A549 (cell line): ENCODE data around the gene CHTOP. TPM values are rescaled to one million over a fixed set of nuclear protein-coding genes. Genes with fewer than 3 reads are reported as not detected.
"Not testable (repeated sequence)": the region's sequence is repeated elsewhere in the genome, so short reads cannot be mapped to it uniquely, and the experiment has no call there.

Experiments used
- ATAC-seq, 2 experiments: fragments of 200-7000 bp in 1 of 2; fragments of >200 bp in 1 of 2; cut with Nextera tagmentation in 1 of 2; cut with Tn5 transposase in 1 of 2; 3 replicates each; pipeline versions ENCODE4 v1.8.0 to v1.9.1; 2018 to 2020; ENCODE audit warnings: mild to moderate bottlenecking in 1 of 2, moderate library complexity in 1 of 2
- CTCF ChIA-PET: fragments of 300-600 bp; sonication (Branson Sonifier 250); formaldehyde crosslinking; extraction: SDS; loops from one replicate; lab custom pipeline; 2021; ENCODE audit warnings: antibody characterized with exemption, inconsistent platforms; lab: Yijun Ruan, JAX
- POLR2A ChIA-PET: fragments of 350-600 bp; formaldehyde crosslinking; extraction: SDS; loops from one replicate; lab custom pipeline; 2021; ENCODE audit warnings: antibody characterized with exemption, inconsistent platforms; lab: Yijun Ruan, JAX
- DNase-seq, 2 experiments: peaks; one replicate each; pipeline versions ENCODE4 v3.0.0 to v3.0.0-alpha.2; 2011 to 2016; ENCODE audit warnings: low read depth in 1 of 2, low spot score in 1 of 2
- FAIRE-seq: peaks from 2 replicates; lab custom pipeline; 2011; peaks lifted over from hg19 to GRCh38; lab: Jason Lieb, UNC
- H3K27ac ChIP-seq, 2 experiments: fragments of >200 bp; sonication (Bioruptor Twin); formaldehyde crosslinking; 3 replicates each; pipeline ENCODE4 v1.5.1; 2016 to 2017
- H3K4me1 ChIP-seq: fragments of >200 bp; sonication (Bioruptor Twin); formaldehyde crosslinking; 3 replicates; pipeline ENCODE4 v1.6.1; 2016
- H3K4me2 ChIP-seq: fragments of >200 bp; sonication (Bioruptor Twin); formaldehyde crosslinking; 3 replicates; pipeline ENCODE4 v1.6.1; 2016
- H3K4me3 ChIP-seq: fragments of >200 bp; sonication (Bioruptor Twin); formaldehyde crosslinking; 3 replicates; pipeline ENCODE4 v1.5.1; 2016
- H3K9me3 ChIP-seq: fragments of >200 bp; sonication (Bioruptor Twin); formaldehyde crosslinking; 3 replicates; pipeline ENCODE4 v1.6.1; 2016
- BCL3 ChIP-seq: fragments of >200 bp; sonication (Bioruptor Twin); formaldehyde crosslinking; IDR thresholded peaks from 3 replicates; pipeline ENCODE4 v1.6.1; 2016
- CBX2 ChIP-seq: fragments of 200-600 bp; sonication (generic); IDR thresholded peaks from 2 replicates; pipeline ENCODE4 v1.6.1; 2016; ENCODE audit warnings: low read depth, mild to moderate bottlenecking, borderline replicate concordance
- CBX8 ChIP-seq: fragments of 200-600 bp; sonication (generic); IDR thresholded peaks from 2 replicates; pipeline ENCODE4 v1.6.1; 2016
- CHD2 ChIP-seq: fragments of 150-350 bp; IDR thresholded peaks from 2 replicates; pipeline ENCODE4 v1.6.1; 2014; ENCODE audit warnings: low read length; ENCODE audit not compliant: partially characterized antibody
- EHF ChIP-seq: fragments of 250-450 bp; sonication (Bioruptor Pico); IDR thresholded peaks from 2 replicates; pipeline ENCODE4 v1.5.0; 2020; ENCODE audit warnings: mild to moderate bottlenecking
- FOSB ChIP-seq: fragments of 250-450 bp; sonication (Bioruptor Pico); IDR thresholded peaks from 2 replicates; pipeline ENCODE4 v1.5.0; 2020; ENCODE audit warnings: mild to moderate bottlenecking, moderate library complexity
- FOSL2 ChIP-seq, 2 experiments: fragments of 450-650 bp in 1 of 2; fragments of >200 bp in 1 of 2; sonication (Bioruptor Twin) in 1 of 2; formaldehyde crosslinking; IDR thresholded peaks; 2 replicates each; pipeline versions ENCODE4 v1.5.0 to v1.6.1; 2016 to 2020; ENCODE audit warnings: mild to moderate bottlenecking in 1 of 2, moderate library complexity in 1 of 2
- GATA3 ChIP-seq: IDR thresholded peaks from 2 replicates; pipeline ENCODE4 v1.6.1; 2012; ENCODE audit warnings: borderline replicate concordance
- HEYL ChIP-seq: fragments of 250-450 bp; sonication (Bioruptor Pico); IDR thresholded peaks from 2 replicates; pipeline ENCODE4 v1.8.0; 2021; ENCODE audit warnings: mild to moderate bottlenecking, moderate library complexity
- KDM5A ChIP-seq: fragments of 200-600 bp; sonication (generic); IDR thresholded peaks from 2 replicates; pipeline ENCODE4 v1.6.1; 2016; ENCODE audit warnings: antibody characterized with exemption, mild to moderate bottlenecking
- NFE2L2 ChIP-seq: fragments of 150-350 bp; conservative IDR thresholded peaks from 2 replicates; pipeline ENCODE4 v1.6.1; 2014; ENCODE audit warnings: low read length
- NPAS2 ChIP-seq: fragments of 250-450 bp; sonication (Bioruptor Pico); IDR thresholded peaks from 2 replicates; pipeline ENCODE4 v1.8.0; 2022; ENCODE audit warnings: mild to moderate bottlenecking, moderate library complexity, borderline replicate concordance
- POLR2A ChIP-seq: IDR thresholded peaks from 2 replicates; pipeline ENCODE4 v1.6.1; 2012; ENCODE audit warnings: mild to moderate bottlenecking, low read length
- RCOR1 ChIP-seq: fragments of 150-350 bp; IDR thresholded peaks from 2 replicates; pipeline ENCODE4 v1.6.1; 2014; ENCODE audit warnings: antibody characterized with exemption, low read length, low read depth
- RFX5 ChIP-seq: fragments of 450-650 bp; IDR thresholded peaks from 2 replicates; pipeline ENCODE4 v1.7.1; 2014; ENCODE audit warnings: antibody characterized with exemption, mild to moderate bottlenecking, moderate library complexity
- RNF2 ChIP-seq: fragments of 200-600 bp; sonication (generic); IDR thresholded peaks from 2 replicates; pipeline ENCODE4 v1.6.1; 2016; ENCODE audit warnings: low read depth, mild to moderate bottlenecking, antibody characterized with exemption, moderate library complexity, borderline replicate concordance
- SREBF2 ChIP-seq: fragments of 450-650 bp; IDR thresholded peaks from 2 replicates; pipeline ENCODE4 v1.6.1; 2014; ENCODE audit warnings: mild to moderate bottlenecking, moderate library complexity
- ZC3H11A ChIP-seq: fragments of 450-650 bp; IDR thresholded peaks from 2 replicates; pipeline ENCODE4 v1.6.1; 2014; ENCODE audit warnings: antibody characterized with exemption, mild to moderate bottlenecking
- ZFP36 ChIP-seq: fragments of 450-650 bp; IDR thresholded peaks from 2 replicates; pipeline ENCODE4 v1.6.1; 2014; ENCODE audit warnings: borderline replicate concordance; ENCODE audit not compliant: partially characterized antibody
- WGBS: methylation state at CpG from one replicate; pipeline ENCODE4 v1.1.6; 2017; ENCODE audit errors: missing lambda C conversion rate; 5-methylcytosine and 5-hydroxymethylcytosine counted together
- polyA plus RNA-seq, 4 experiments: library from polyadenylated mRNA; depleted of rRNA in 3 of 4; stranded (reverse); fragments of >200 nt; fragmentation: RNase III in 1 of 4; extraction: RNeasy Plus Mini Kit Qiagen cat#74134 plus additional on column Dnase treatment in 1 of 4; gene quantifications; 2 replicates in 3 of 4; 3 replicates in 1 of 4; pipeline ENCODE4 v1.2.3, GENCODE V29; 2011 to 2017
- TF ChIP-seq, protein P1 (sequence below): fragments of 450-650 bp; IDR thresholded peaks from 2 replicates; pipeline ENCODE4 v1.6.1; 2014; ENCODE audit warnings: antibody characterized with exemption
- TF ChIP-seq, protein P2 (sequence below): fragments of 200-600 bp; sonication (generic); IDR thresholded peaks from 2 replicates; pipeline ENCODE4 v1.6.1; 2016; ENCODE audit warnings: antibody characterized with exemption, mild to moderate bottlenecking, moderate library complexity

Gene CHTOP
- polyA plus RNA-seq, 2 of the 4 experiments (the other 2 are of a cell fraction) = 79.2 to 98.1 TPM

DNA sequence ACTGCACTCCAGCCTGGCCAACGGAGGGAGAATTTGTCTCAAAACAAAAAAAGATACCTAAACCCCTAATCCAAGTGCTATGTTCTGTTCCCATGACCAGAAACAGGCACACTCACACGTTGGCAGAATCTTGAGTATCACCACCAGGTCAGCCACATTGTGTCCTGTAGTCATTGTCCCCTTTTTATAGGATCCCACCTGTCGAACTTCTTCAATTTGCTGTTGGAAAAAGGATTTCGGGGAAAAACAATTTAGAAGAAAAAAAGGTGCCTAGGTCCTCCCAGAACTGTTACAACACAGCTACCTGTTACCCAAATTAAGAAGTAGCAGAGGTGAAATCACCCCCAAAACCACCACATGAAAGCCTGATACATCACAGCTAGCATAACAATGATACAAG lies 33.6 kb downstream of the CHTOP start:
- Histone ChIP-seq H3K4me3 (no peak overlapping the region), H3K9me3 (no peaks in the 10 kb centered on the region), H3K27ac (no peak overlapping the region), H3K4me1 (peaks cover 10% of the 10 kb centered on the region), H3K4me2 (no peak overlapping the region)
- CTCF ChIA-PET = interaction anchor here (1.4 to 4.1 kb wide), 3 partner anchors 10 to 95 kb away, joined by 5 to 13 read pairs (median 11); partner anchors contain the start of gene S100A13
- no peak for ATAC-seq
- POLR2A ChIA-PET = interaction anchor here (1.9 kb wide), 1 partner anchor 34 kb away, joined by 4 read pairs; the partner anchor contains the start of gene CHTOP
- whole genome bisulfite sequencing = 87% methylated on average over 4 of the region's 4 CpGs
- no peak for TF ChIP-seq RFX5
- no peak for TF ChIP-seq SREBF2
- TF ChIP-seq CBX8 = no peak
- TF ChIP-seq NPAS2 (CRISPR knock-in tag) = no peak
- no peak for TF ChIP-seq NFE2L2
- DNase-seq = no peak
- FAIRE-seq = no peak

- ATAC-seq = not testable (repeated sequence)
These were observed 34.8 kb downstream of the CHTOP start for GRCh38 chr1:153668672-153669071.

GRCh38 chr1:153669606-153670005 lies 35.7 kb downstream of the CHTOP start:
- ChIA-PET POLR2A (interaction anchor here (1.6 kb wide), 1 partner anchor 11 kb away, joined by 4 read pairs; no protein-coding TSS in a partner anchor), CTCF (interaction anchor here (1.4 to 4.1 kb wide), 4 partner anchors 8 to 97 kb away, joined by 4 to 13 read pairs (median 8); partner anchors contain the start of gene S100A13)
- H3K9me3 ChIP-seq = no peaks in the 10 kb centered on the region
- ATAC-seq (no peak), FAIRE-seq (no peak), DNase-seq (no peak)
- WGBS = 79% methylated on average over 6 of the region's 6 CpGs
- H3K4me2 ChIP-seq = peak overlapping the region; percentile 97
- H3K4me3 ChIP-seq = peak overlapping the region; percentile 78
- TF ChIP-seq ZC3H11A (no peak), RFX5 (no peak), ZFP36 (no peak), CBX8 (no peak), KDM5A (no peak), EHF (no peak), POLR2A (no peak), HEYL (no peak), NFE2L2 (no peak), BCL3 (no peak), CHD2 (no peak), RCOR1 (no peak), FOSL2 (IDR thresholded peaks at IDR 0.05) (no peak), FOSL2 (CRISPR knock-in tag; IDR thresholded peaks at IDR 0.05) (no peak), FOSB (CRISPR knock-in tag) (no peak), RNF2 (no peak), GATA3 (no peak), CBX2 (no peak)
- TF ChIP-seq, protein P1, sequence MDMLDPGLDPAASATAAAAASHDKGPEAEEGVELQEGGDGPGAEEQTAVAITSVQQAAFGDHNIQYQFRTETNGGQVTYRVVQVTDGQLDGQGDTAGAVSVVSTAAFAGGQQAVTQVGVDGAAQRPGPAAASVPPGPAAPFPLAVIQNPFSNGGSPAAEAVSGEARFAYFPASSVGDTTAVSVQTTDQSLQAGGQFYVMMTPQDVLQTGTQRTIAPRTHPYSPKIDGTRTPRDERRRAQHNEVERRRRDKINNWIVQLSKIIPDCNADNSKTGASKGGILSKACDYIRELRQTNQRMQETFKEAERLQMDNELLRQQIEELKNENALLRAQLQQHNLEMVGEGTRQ = no peak
- TF ChIP-seq, protein P2, sequence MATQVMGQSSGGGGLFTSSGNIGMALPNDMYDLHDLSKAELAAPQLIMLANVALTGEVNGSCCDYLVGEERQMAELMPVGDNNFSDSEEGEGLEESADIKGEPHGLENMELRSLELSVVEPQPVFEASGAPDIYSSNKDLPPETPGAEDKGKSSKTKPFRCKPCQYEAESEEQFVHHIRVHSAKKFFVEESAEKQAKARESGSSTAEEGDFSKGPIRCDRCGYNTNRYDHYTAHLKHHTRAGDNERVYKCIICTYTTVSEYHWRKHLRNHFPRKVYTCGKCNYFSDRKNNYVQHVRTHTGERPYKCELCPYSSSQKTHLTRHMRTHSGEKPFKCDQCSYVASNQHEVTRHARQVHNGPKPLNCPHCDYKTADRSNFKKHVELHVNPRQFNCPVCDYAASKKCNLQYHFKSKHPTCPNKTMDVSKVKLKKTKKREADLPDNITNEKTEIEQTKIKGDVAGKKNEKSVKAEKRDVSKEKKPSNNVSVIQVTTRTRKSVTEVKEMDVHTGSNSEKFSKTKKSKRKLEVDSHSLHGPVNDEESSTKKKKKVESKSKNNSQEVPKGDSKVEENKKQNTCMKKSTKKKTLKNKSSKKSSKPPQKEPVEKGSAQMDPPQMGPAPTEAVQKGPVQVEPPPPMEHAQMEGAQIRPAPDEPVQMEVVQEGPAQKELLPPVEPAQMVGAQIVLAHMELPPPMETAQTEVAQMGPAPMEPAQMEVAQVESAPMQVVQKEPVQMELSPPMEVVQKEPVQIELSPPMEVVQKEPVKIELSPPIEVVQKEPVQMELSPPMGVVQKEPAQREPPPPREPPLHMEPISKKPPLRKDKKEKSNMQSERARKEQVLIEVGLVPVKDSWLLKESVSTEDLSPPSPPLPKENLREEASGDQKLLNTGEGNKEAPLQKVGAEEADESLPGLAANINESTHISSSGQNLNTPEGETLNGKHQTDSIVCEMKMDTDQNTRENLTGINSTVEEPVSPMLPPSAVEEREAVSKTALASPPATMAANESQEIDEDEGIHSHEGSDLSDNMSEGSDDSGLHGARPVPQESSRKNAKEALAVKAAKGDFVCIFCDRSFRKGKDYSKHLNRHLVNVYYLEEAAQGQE = no peak
- peaks cover 10% of the 10 kb centered on the region for H3K4me1 ChIP-seq
- peak overlapping the region in 1 of 2 experiments; percentile 90; a peak in 2 of 6 replicates for H3K27ac ChIP-seq

More at GRCh38 chr1:153668672-153669071, 34.8 kb downstream of the CHTOP start:
- H3K4me1 ChIP-seq, H3K9me3 ChIP-seq, DNase-seq, H3K4me2 ChIP-seq, H3K27ac ChIP-seq, POLR2A ChIA-PET, H3K4me3 ChIP-seq, FAIRE-seq: not testable (repeated sequence)
- CTCF ChIA-PET = interaction anchor here (0.7 to 4.1 kb wide), 3 partner anchors 9 to 96 kb away, joined by 3 to 13 read pairs (median 11); no protein-coding TSS in a partner anchor
- WGBS = 99% methylated on average over 8 of the region's 8 CpGs
